C4-2B (cell line): Measurements from ENCODE around the gene RNF39.

ENCODE experiments used
- ZFX ChIP-seq: fragments of 450-650 bp; IDR thresholded peaks from 2 replicates; pipeline ENCODE4 v1.6.1; 2017
- TF ChIP-seq, protein P1 (sequence below): fragments of 450-650 bp; conservative IDR thresholded peaks from 2 replicates; pipeline ENCODE4 v1.5.1; 2017; ENCODE audit warnings: mild to moderate bottlenecking

DNA sequence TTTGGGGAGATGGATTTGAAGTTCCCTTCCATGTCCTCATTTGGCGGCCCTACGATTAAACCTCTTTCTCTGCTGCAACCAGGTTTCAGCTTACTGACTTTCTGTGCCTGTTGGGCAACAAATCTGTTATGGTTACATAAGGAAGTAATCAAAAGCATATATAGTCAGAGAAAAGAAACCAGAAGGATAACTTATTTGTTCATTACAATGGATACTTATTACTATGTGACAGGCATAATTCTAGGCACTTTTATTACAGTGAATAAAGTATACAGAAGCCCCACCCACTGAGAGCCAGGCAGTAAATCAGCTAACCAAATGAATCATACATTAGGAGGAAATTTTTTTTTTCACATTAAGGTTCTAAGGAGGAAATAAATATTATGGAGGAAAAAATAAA is 46.9 kb upstream of the RNF39 start:
- TF ChIP-seq, protein P1, sequence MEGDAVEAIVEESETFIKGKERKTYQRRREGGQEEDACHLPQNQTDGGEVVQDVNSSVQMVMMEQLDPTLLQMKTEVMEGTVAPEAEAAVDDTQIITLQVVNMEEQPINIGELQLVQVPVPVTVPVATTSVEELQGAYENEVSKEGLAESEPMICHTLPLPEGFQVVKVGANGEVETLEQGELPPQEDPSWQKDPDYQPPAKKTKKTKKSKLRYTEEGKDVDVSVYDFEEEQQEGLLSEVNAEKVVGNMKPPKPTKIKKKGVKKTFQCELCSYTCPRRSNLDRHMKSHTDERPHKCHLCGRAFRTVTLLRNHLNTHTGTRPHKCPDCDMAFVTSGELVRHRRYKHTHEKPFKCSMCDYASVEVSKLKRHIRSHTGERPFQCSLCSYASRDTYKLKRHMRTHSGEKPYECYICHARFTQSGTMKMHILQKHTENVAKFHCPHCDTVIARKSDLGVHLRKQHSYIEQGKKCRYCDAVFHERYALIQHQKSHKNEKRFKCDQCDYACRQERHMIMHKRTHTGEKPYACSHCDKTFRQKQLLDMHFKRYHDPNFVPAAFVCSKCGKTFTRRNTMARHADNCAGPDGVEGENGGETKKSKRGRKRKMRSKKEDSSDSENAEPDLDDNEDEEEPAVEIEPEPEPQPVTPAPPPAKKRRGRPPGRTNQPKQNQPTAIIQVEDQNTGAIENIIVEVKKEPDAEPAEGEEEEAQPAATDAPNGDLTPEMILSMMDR: no peak
- TF ChIP-seq ZFX: no peak
